Dendritic cell treated with granulocyte-macrophage colony-stimulating factor and Interleukin-4, amounts not matched to agents 40 ng/mL and 50 ng/mL, for 4 days (primary cell): Measurements from ENCODE around the gene DCP1A.
"Not testable (repeated sequence)": the region's sequence is repeated elsewhere in the genome, so short reads cannot be mapped to it uniquely, and the experiment has no call there.

Experiments used
- H3K27ac Mint-ChIP-seq: one replicate; pipeline ENCODE4 v1.8.0; 2022; ENCODE audit warnings: mild to moderate bottlenecking, mixed read lengths
- H3K27me3 Mint-ChIP-seq: one replicate; pipeline ENCODE4 v1.8.0; 2022; ENCODE audit warnings: mild to moderate bottlenecking, mixed read lengths
- H3K36me3 Mint-ChIP-seq: one replicate; pipeline ENCODE4 v1.8.0; 2022; ENCODE audit warnings: low read depth, mixed read lengths
- H3K4me1 Mint-ChIP-seq: one replicate; pipeline ENCODE4 v1.8.0; 2022; ENCODE audit warnings: low read depth, mixed read lengths
- H3K4me3 Mint-ChIP-seq: one replicate; pipeline ENCODE4 v1.8.0; 2022; ENCODE audit warnings: mild to moderate bottlenecking, moderate library complexity, mixed read lengths
- H3K9me3 Mint-ChIP-seq: one replicate; pipeline ENCODE4 v1.8.0; 2022; ENCODE audit warnings: mixed read lengths
- intact Hi-C: fragments of 100-400 bp; cut with micrococcal nuclease; formaldehyde crosslinking; loops from one replicate; pipeline ENCODE4 v1.15.0; 2022

DCP1A gene

DNA sequence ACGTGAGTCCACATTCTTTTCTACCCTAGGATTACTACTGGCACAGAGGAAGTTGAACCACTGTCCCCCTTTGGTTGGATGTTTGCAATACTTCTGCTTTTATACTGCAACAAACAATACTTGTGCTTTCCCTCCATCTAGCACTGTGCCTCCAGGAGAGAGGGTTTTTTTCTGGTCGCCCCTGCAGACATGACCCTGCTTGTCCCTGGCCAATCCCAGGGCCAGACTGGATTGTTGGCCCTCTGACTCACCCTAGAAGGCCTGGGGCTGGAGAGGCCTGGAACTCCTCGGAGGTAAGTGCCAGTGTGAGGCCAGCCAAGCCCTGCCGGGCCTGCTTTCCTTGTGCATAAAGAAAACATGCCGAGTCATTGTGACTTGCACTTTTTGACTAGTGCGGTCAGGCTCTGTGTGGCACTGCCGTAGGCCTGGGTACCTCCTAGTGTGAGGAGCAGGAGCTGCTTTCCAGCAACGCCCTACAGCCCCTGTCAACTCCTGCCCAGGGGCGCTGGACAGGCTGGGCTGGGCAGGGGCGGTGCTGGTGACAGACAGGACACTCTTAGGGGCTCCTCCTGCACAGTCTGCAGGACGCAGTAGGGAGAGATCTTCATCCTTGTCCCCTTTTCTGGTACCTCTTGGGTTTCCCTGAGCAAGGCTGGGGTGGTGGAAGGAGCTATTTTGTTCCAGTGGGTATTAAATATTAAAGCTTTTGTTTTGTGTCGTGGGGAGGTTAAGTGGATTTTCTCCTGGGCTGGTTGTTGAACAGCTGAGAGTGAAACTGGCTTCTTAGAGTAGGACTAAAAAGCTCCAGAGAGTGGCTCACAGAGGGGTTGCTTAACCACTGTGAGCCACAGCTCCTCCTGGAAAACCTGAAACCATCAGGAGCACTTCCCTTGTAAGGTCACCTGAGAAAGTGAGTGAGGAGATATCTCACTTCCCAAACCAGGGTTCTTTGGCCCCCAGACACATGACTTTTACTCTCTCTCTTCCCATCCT is 77.2 kb downstream of the DCP1A start:
- Mint-ChIP-seq H3K4me3 (peak overlapping the region; percentile 74), H3K4me1 (peaks cover 33% of the 10 kb centered on the region), H3K36me3 (peaks cover 11% of the 10 kb centered on the region), H3K9me3 (no peaks in the 10 kb centered on the region), H3K27me3 (no peaks in the 10 kb centered on the region), H3K27ac (peak overlapping the region; percentile 89)
- intact Hi-C loops = no loop called here

DNA sequence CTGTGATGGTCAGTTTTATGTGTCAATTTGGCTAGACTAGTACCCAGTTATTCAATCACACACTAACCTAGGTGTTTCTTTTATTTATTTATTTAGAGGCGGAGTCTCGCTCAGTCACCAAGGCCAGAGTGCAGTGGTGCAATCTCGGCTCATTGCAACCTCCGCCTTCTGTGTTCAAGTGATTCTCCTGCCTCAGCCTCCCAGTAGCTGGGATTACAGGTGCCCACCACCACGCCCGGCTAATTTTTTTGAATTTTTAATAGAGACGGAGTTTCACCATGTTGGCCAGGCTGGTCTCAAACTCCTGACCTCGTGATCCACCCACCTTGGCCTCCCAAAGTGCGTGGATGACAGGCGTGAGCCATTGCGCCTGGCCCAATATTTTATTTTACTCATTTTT is 78.2 kb downstream of the DCP1A start:
- peak overlapping the region; percentile 89 for H3K27ac Mint-ChIP-seq
- H3K36me3 Mint-ChIP-seq, H3K4me3 Mint-ChIP-seq, H3K27me3 Mint-ChIP-seq, H3K9me3 Mint-ChIP-seq, intact Hi-C loops: not testable (repeated sequence)
- H3K4me1 Mint-ChIP-seq = peaks cover 38% of the 10 kb centered on the region

DNA sequence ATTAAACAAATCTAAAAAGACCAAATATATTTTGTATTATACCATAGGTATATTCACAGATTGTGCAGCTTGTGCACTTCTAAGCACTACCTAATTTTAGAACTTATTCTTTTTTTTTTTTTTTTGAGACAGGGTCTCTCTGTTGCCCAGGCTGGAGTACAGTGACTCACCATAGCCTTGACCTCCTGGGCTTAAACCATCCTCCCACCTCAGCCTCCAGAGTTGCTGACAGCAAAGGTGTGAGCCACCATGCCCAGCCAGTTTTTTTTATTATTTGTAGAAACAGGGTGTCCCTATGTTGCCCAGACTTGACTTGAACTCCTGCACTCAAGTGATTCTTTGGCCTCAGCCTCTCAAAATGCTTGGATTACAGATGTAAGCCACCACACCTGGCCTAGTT is 79.6 kb downstream of the DCP1A start:
- H3K4me3 Mint-ChIP-seq = no peak overlapping the region
- no peaks in the 10 kb centered on the region for H3K36me3 Mint-ChIP-seq
- H3K27me3 Mint-ChIP-seq = no peaks in the 10 kb centered on the region
- H3K9me3 Mint-ChIP-seq = no peaks in the 10 kb centered on the region
- intact Hi-C loops = no loop called here
- H3K27ac Mint-ChIP-seq = no peak overlapping the region
- H3K4me1 Mint-ChIP-seq = peaks cover 33% of the 10 kb centered on the region

DNA sequence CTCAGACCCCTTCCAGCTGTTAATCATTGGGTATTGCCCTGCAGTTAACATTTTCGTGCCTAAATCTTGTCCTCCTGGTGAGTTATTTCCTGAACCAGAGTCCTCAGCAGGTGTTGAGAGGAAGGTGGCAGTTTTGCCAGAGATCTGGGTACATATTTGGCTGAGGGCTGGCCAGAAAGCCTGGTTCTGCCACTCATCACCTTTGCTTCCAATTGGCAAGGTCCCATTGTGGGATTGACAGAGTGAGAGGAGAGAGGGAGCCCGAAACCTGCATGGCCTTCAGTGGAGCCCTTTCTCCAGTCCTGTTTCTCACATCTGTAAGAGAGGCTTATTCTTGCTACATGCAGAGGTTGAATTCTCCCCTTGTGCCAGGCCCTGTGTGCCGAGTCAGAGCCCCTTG is 82.6 kb downstream of the DCP1A start:
- H3K4me3 Mint-ChIP-seq = no peak overlapping the region
- H3K4me1 Mint-ChIP-seq = peaks cover 35% of the 10 kb centered on the region
- H3K9me3 Mint-ChIP-seq = no peaks in the 10 kb centered on the region
- no peaks in the 10 kb centered on the region for H3K27me3 Mint-ChIP-seq
- H3K36me3 Mint-ChIP-seq = no peaks in the 10 kb centered on the region
- peak overlapping the region; percentile 14 for H3K27ac Mint-ChIP-seq
- intact Hi-C loops = no loop called here

DNA sequence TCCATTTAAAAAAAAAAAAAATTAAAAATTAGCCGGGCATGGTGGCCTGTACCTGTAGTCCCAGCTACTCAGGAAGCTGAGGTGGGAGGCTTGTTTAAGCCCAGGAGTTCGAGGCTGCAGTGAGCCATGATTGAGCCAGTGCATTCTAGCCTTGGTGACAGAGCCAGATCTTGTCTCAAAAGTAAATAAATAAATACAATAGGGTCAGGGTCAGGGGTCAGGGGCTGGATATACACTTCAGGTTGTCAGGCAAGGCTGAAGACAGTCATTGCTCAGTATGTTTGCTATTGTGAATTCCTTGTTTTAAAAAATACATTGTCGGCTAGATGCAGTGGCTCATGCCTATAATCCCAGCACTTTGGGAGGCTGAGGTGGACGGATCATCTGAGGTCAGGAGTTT is 83.4 kb downstream of the DCP1A start:
- intact Hi-C loops = no loop called here
- H3K27ac Mint-ChIP-seq = no peak overlapping the region
- H3K9me3 Mint-ChIP-seq = no peaks in the 10 kb centered on the region
- no peaks in the 10 kb centered on the region for H3K27me3 Mint-ChIP-seq
- H3K4me1 Mint-ChIP-seq = peaks cover 38% of the 10 kb centered on the region
- H3K4me3 Mint-ChIP-seq = no peak overlapping the region
- H3K36me3 Mint-ChIP-seq = no peaks in the 10 kb centered on the region

DNA sequence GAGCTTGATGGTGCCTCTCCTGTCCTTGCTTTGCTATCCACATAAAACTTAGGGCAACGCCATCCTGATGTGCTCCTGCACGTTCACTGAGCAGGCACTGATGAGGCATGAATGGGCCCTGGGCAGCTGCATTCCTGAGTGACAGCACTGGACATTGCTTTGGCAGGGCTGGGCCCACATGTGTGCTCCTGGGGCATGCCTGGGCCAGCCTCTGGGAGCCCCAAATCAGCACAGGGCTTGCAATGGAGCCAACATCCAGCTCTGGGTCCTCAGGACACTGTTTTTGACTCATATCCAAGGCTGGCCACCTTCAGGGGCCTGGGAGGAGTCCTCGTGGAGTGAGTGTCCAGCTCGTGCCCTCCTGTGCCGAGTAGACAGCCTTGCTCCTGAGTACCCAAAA is 85.6 kb downstream of the DCP1A start:
- Mint-ChIP-seq H3K4me3 (no peak overlapping the region), H3K4me1 (peaks cover 48% of the 10 kb centered on the region), H3K27ac (peak overlapping the region; percentile 51), H3K9me3 (no peaks in the 10 kb centered on the region), H3K36me3 (no peaks in the 10 kb centered on the region), H3K27me3 (no peaks in the 10 kb centered on the region)
- intact Hi-C loops = no loop called here

DNA sequence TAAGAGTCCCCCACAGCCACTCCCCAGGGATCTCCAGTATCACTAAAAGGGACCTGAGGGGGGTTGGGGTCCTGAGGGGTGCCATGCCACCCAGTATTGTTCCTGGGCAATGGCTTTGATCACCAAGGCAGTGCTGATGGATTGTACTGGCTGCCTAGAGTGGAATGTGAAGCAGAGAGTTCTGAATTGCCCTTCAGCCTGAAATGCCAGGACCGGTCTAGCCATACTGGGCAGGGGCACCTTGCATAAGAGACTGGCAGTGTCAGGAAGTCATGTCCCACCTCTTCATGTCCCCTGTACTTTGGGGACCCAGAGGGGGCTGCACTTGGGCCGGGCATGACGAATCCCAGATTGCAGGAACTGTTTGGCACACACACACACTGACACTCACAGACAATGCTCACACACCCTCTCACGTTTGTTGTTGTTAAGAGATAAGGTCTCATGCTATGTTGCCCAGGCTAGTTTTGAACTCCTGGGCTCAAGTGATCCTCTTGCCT is 87.0 kb downstream of the DCP1A start:
- Mint-ChIP-seq H3K27me3 (no peaks in the 10 kb centered on the region), H3K4me1 (peaks cover 49% of the 10 kb centered on the region), H3K4me3 (no peak overlapping the region), H3K36me3 (peaks cover 2% of the 10 kb centered on the region), H3K27ac (no peak overlapping the region), H3K9me3 (no peaks in the 10 kb centered on the region)
- intact Hi-C loops = no loop called here

DNA sequence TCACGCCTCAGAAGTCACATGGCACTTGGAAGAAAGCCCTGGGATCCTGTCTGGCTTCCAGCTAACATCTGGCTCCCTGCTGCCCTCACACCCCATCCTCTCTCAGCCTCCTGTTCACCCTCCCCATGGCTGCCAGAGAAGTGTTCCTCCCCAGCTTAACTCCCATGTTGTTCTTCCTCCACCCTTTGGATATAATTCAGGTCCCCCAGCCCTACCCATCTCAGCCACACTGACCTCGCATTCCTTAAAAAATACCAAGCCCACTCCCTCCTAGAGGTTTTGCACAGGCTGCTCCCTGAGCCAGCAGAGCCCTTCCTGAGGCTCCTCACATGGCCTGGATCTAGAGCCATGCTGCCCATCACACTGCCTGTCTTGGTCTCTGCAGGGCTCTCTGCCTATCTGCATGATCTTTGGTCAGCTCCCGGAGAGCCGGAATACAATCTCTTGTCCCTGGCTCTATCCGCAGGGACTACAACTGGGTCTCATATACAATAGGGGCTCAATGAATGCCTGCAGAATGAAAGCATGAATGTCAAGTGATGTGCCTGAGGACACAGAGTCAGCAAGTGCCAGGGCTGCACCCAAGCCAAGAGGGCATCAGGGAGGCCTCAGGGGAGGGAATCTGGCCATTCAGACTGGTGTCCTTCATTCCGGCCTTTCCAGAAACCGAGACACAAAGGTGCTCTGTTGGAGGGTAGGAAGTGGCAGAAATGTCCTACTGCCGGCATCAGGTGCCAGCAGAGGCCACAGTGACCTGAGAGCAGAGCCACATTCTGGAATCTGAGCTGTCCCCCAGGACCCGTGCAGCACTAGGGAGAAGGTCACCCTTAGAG is 87.7 kb downstream of the DCP1A start:
- peaks cover 47% of the 10 kb centered on the region for H3K4me1 Mint-ChIP-seq
- H3K9me3 Mint-ChIP-seq = no peaks in the 10 kb centered on the region
- no peak overlapping the region for H3K27ac Mint-ChIP-seq
- H3K36me3 Mint-ChIP-seq = peaks cover 9% of the 10 kb centered on the region
- intact Hi-C loops = no loop called here
- H3K4me3 Mint-ChIP-seq = no peak overlapping the region
- H3K27me3 Mint-ChIP-seq = no peaks in the 10 kb centered on the region

DNA sequence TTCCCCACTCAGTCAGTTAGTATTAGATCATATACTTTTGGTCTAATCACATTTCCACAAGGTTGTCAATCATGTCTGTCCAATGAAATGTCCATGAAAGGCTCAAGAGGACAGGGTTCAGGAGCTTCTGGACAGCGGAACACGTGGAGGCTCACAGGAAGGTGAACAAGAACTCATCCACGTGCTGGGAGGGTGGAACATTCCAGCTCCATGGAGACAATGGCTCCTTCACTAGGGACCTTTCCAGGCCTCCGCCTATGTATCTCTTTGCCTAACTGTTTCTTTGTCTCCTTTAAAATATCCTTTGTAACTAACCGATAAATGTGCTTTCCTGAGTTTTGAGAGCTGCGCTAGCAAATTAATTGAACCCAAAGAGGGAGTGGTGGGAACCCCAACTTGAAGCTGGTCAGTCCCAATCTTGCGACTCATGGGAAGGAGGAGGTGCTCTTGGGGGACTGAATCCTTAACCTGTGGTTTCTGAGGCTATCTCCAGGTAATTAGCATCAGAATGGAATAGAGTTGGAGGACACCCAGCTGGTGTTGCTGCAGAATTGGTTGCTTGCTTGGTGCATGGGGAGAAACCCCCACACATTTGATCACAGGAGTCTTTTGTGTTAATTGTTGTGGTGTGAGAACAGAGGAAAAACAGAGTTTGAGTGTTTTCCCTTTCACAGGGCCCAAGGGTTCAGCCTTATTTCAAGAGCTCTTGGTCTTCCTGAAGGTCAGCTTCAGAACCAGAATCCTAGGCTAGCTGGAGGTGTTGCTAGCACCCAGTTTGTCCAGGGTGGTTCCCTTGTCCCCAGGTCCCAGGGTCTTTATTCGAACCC is 88.5 kb downstream of the DCP1A start:
- Mint-ChIP-seq H3K27me3 (no peaks in the 10 kb centered on the region), H3K4me3 (no peak overlapping the region), H3K27ac (peak overlapping the region; percentile 65), H3K9me3 (no peaks in the 10 kb centered on the region), H3K4me1 (peaks cover 55% of the 10 kb centered on the region), H3K36me3 (peaks cover 17% of the 10 kb centered on the region)
- intact Hi-C loops = no loop called here

DNA sequence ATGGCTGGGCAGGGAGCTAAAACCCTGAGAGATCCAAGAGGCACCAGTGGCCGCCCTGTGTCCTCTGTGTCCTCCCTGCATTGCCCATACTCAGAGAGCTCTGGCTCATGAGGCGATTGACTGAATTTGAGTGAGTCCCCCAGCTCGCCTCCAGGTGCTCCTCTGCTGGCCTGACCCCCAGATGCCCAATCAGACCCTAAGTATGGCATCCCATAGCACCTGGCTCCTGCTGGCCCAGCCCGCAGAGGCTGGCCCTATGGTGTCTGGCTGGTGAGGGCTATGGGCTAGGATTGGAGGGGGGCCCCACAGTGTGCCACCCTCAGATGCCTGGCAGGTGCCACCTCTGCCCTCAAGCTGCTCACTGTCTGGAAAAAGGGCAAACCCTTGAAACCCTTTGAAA is 89.9 kb downstream of the DCP1A start:
- peak overlapping the region; percentile 90 for H3K27ac Mint-ChIP-seq
- no peaks in the 10 kb centered on the region for H3K9me3 Mint-ChIP-seq
- intact Hi-C loops = no loop called here
- H3K4me3 Mint-ChIP-seq = no peak overlapping the region
- H3K4me1 Mint-ChIP-seq = peaks cover 68% of the 10 kb centered on the region
- H3K27me3 Mint-ChIP-seq = no peaks in the 10 kb centered on the region
- H3K36me3 Mint-ChIP-seq = peaks cover 31% of the 10 kb centered on the region

DNA sequence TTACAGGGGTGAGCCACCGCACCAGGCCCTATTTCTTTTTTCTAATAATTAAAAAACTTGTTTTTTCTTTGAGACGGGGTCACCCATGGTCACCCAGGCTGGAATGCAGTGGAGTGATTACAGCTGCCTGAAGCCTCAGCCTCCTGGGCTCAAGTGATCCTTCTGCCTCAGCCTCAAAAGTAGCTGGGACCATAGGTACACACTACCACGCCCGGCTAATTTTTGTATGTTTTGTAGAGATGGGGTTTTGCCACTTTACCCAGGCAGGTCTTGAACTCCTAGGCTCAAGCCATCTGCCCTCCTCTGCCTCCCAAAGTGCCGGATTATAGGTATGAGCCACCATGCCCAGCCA is 90.7 kb downstream of the DCP1A start:
- intact Hi-C loops = no loop called here
- H3K36me3 Mint-ChIP-seq = peaks cover 38% of the 10 kb centered on the region
- peak overlapping the region; percentile 90 for H3K27ac Mint-ChIP-seq
- no peaks in the 10 kb centered on the region for H3K27me3 Mint-ChIP-seq
- no peaks in the 10 kb centered on the region for H3K9me3 Mint-ChIP-seq
- peaks cover 66% of the 10 kb centered on the region for H3K4me1 Mint-ChIP-seq
- H3K4me3 Mint-ChIP-seq = no peak overlapping the region

DNA sequence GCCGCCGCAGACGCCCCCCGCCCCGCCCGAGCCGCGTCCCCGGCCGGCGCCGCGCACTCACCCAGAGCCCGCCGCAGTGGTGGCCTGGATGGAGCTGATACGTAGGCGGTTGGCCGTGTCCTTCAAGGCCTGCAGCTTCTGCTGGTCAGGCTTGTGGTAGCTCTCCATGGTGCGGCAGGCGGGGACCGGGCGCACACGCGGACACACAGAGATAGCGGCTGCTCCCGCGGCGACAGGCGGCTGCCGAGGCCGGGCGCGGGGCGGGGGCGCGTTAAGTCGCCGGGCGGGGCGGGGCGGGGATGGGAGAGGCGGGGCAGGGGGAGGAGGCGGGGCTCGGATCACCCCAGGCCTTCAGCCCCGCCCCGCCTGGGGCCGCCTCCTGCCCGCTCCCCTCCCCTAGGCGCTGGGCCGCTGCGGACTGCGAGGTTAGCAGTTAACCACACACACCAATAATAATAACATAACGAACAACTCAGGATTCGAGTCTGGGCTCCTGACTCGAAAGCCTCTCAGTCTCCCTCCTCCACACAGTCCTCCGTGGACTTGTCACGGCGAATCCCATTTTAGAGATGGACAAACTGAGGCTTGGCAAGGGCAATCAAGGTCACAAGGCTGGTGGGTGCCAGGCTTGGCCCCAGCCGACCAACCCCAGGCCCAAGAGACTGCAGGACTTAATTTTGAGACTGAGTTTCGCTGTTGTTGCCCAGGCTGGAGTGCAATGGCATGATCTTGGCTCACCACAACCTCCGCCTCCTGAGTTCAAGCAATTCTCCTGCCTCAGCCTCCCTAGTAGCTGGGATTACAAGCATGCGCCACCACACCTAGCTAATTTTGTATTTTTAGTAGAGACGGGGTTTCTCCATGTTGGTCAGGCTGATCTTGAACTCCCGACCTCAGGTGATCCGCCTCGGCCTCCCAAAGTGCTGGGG is 91.3 kb downstream of the DCP1A start, which contains the start of gene TKT:
Gene TKT (minus strand): TSS at position 248 of the 929 bp plus-strand sequence. CDS start 80 bp downstream, at position 168.
- no peaks in the 10 kb centered on the region for H3K9me3 Mint-ChIP-seq
- H3K4me1 Mint-ChIP-seq = peaks cover 69% of the 10 kb centered on the region
- intact Hi-C loops = no loop called here
- peak within 1 kb of the TSS; percentile 90 for H3K27ac Mint-ChIP-seq
- H3K4me3 Mint-ChIP-seq = peak within 1 kb of the TSS; percentile 91
- H3K27me3 Mint-ChIP-seq = no peaks in the 10 kb centered on the region
- peaks cover 44% of the 10 kb centered on the region for H3K36me3 Mint-ChIP-seq

DNA sequence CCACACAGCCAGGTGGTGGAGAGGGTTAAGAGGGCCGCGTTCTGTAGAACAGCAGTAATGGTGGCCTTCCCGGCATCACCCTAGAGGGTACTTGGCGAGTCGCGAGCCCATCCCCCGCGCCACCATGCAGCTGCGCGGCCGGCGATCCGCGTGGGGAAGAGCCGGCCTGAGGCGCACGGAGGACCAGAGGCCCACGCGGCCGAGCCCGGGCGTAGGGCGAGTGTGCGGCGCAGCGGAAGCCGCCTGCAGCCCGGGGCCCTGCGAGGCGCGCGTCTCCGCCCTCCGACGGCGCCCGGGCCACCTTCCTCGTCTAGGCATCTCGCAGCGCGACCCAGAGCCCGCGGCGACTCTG is 91.9 kb downstream of the DCP1A start:
- Mint-ChIP-seq H3K27ac (peak overlapping the region; percentile 90), H3K4me1 (peaks cover 69% of the 10 kb centered on the region), H3K9me3 (no peaks in the 10 kb centered on the region), H3K36me3 (peaks cover 47% of the 10 kb centered on the region), H3K4me3 (peak overlapping the region; percentile 91), H3K27me3 (no peaks in the 10 kb centered on the region)
- intact Hi-C loops = no loop called here
